ENCODE measurements around the gene MAP3K2.

The MAP3K2 gene, protein sequence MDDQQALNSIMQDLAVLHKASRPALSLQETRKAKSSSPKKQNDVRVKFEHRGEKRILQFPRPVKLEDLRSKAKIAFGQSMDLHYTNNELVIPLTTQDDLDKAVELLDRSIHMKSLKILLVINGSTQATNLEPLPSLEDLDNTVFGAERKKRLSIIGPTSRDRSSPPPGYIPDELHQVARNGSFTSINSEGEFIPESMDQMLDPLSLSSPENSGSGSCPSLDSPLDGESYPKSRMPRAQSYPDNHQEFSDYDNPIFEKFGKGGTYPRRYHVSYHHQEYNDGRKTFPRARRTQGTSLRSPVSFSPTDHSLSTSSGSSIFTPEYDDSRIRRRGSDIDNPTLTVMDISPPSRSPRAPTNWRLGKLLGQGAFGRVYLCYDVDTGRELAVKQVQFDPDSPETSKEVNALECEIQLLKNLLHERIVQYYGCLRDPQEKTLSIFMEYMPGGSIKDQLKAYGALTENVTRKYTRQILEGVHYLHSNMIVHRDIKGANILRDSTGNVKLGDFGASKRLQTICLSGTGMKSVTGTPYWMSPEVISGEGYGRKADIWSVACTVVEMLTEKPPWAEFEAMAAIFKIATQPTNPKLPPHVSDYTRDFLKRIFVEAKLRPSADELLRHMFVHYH

DNA sequence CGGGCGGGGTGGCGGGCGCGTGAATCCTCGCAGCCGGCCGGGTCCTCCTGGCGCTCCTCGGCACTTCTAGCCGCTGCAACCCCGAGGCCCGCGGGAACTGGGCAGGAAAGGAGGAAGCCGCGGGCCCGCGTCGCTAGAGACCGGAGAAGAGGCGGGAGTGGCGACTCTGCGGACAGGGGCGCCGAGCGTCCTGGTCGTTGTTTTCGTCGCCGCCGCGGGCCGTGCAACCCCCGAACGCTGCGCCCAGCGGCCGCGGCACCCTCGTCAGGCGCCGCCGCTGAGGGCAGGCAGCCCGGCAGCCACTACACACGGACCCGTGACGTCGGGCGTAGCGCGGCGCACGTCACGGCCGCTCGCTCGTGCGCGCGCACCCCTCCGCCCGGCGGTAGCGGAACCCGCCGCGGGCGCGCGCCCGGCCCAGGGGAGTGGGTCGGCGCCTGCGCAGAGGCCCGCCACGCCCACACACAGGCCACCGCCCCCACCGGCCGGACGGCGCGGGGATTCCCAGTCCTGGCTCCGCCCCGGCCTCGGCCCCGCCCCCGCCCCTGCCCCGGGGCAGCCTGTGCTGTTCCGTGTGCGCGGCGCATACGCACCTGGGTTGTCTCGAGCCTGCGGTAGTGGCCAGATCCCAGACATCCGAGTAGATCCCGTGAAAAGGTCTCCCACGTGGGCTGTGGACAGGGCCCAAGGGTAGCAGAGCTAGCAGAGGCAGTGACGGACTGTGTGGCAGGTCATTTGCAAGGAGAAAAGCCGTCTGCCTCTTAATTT is at the start of gene MAP3K2:
MAP3K2 (minus strand) TSS at position 321 of the 768 bp plus-strand sequence. CDS start 44,846 bp downstream, outside the sequence.
- DNase-seq (ENCODE audit: low spot score): peak; percentile 98

DNA sequence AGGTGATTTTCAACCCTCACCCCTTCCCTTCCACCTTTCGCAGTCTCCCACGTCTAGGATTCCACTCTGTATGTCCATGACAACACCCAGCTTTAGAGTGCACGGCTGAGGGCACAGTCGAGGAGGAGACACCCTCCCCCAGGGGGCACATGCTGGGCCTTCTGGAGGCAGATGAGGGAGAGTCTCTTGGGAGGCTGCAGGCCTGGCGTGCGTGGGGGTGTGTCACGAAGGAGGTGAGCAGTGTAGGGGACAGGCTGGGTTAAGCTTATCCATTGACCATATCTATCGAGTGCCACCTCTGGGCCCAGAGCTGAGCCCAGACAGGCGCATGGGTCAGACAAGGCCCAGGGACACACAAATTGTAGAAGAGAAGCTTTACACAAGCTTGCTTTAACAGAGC is 49.3 kb upstream of the MAP3K2 start:
- no peak for DNase-seq (ENCODE audit: low spot score)

- DNase-seq (ENCODE audit: low spot score): no peak
Observed at GRCh38 chr2:127434515-127434914, 46.7 kb upstream of the MAP3K2 start.

DNA sequence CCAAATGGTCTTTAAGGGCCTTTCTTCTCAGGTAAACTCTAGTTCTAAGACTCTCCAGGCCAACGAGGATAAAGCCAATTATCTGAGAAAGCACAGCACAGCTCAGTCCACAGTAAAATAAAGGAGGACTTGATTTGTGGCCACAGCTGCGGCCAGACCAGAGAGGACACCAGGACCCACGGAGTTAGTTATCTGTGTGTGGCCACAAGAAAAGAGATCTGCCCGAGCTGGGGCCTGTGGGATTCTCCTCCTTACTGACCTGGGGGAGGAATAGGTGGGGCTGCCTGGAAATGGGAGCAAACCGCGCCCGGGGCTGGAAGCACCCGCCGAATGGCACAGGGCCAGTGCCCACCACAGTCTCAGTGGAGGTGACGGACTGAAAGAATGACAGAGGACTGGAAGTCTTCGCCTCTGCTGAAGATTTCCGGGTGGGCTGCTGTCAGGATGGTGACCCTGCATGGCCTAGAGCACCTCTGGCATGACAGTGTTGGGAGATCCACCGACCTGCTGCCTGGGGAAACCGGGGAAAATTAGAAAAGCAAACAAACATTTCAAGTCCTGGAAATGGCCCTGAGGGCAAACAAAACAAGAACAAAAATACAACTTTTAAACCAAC is 43.7 kb upstream of the MAP3K2 start:
- no peak for DNase-seq (ENCODE audit: low spot score)

- DNase-seq (ENCODE audit: low spot score): no peak
Observed at GRCh38 chr2:127429844-127430425, 42.2 kb upstream of the MAP3K2 start.

GRCh38 chr2:127429291-127429690 is 41.5 kb upstream of the MAP3K2 start:
- no peak for DNase-seq (ENCODE audit: low spot score)

DNA sequence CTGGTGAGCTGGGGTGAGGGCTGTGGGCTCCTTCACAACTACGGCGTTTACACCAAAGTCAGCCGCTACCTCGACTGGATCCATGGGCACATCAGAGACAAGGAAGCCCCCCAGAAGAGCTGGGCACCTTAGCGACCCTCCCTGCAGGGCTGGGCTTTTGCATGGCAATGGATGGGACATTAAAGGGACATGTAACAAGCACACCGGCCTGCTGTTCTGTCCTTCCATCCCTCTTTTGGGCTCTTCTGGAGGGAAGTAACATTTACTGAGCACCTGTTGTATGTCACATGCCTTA is 41.0 kb upstream of the MAP3K2 start:
- DNase-seq (ENCODE audit: low spot score): no peak

- DNase-seq (ENCODE audit: low spot score): no peak
Observed at GRCh38 chr2:127428057-127428814, 40.5 kb upstream of the MAP3K2 start.

DNA sequence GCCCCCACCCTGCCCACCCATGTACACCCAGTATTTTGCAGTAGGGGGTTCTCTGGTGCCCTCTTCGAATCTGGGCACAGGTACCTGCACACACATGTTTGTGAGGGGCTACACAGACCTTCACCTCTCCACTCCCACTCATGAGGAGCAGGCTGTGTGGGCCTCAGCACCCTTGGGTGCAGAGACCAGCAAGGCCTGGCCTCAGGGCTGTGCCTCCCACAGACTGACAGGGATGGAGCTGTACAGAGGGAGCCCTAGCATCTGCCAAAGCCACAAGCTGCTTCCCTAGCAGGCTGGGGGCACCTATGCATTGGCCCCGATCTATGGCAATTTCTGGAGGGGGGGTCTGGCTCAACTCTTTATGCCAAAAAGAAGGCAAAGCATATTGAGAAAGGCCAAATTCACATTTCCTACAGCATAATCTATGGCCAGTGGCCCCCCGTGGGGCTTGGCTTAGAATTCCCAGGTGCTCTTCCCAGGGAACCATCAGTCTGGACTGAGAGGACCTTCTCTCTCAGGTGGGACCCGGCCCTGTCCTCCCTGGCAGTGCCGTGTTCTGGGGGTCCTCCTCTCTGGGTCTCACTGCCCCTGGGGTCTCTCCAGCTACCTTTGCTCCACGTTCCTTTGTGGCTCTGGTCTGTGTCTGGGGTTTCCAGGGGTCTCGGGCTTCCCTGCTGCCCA is 39.7 kb upstream of the MAP3K2 start:
- no peak for DNase-seq (ENCODE audit: low spot score)

GRCh38 chr2:127426501-127427354 is 39.0 kb upstream of the MAP3K2 start:
- DNase-seq (ENCODE audit: low spot score): no peak

GRCh38 chr2:127425540-127426490 is 38.0 kb upstream of the MAP3K2 start:
- no peak for DNase-seq (ENCODE audit: low spot score)

- DNase-seq (ENCODE audit: low spot score): no peak
Observed at GRCh38 chr2:127424598-127425520, 37.1 kb upstream of the MAP3K2 start.

DNA sequence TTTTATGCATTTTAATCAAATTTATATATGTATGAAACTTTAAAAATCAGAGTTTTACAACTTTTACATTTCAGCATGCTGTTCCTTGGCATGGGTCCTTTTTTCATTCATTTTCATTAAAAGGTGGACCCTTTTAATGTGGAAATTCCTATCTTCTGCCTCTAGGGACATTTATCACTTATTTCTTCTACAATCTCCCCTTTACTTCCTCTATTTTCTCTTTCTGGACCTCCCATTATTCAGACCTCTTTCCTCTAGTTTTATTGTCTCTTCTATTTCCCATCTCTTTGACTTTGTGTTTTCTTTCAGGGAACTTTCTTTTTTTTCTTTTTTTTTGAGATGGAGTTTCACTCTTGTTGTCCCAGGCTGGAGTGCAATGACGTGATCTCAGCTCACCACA is 36.1 kb upstream of the MAP3K2 start:
- no peak for DNase-seq (ENCODE audit: low spot score)

DNA sequence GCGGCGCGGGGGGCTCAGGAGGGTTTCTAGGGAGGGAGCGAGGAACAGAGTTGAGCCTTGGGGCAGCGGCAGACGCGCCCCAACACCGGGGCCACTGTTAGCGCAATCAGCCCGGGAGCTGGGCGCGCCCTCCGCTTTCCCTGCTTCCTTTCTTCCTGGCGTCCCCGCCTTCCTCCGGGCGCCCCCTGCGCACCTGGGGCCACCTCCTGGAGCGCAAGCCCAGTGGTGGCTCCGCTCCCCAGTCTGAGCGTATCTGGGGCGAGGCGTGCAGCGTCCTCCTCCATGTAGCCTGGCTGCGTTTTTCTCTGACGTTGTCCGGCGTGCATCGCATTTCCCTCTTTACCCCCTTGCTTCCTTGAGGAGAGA is 35.7 kb upstream of the MAP3K2 start:
- DNase-seq (ENCODE audit: low spot score): no peak

- DNase-seq (ENCODE audit: low spot score): no peak
Observed at GRCh38 chr2:127422559-127423477, 35.0 kb upstream of the MAP3K2 start.

DNA sequence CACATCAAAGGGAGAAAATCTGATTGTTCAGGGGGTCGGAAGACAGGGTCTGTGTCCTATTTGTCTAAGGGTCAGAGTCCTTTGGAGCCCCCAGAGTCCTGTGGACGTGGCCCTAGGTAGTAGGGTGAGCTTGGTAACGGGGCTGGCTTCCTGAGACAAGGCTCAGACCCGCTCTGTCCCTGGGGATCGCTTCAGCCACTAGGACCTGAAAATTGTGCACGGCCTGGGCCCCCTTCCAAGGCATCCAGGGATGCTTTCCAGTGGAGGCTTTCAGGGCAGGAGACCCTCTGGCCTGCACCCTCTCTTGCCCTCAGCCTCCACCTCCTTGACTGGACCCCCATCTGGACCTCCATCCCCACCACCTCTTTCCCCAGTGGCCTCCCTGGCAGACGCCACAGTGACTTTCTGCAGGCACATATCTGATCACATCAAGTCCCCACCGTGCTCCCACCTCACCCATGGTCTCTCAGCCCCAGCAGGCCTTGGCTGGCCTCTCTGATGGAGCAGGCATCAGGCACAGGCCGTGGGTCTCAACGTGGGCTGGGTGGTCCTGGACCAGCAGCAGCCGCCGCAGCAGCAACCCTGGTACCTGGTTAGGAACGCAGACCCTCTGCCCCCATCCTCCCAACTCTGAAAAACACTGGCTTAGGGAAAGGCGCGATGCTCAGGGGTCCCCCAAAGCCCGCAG is 34.2 kb upstream of the MAP3K2 start:
- DNase-seq (ENCODE audit: low spot score): no peak
